ENCODE measurements around the gene RICTOR. TPM values are rescaled to one million over a fixed set of nuclear protein-coding genes. Genes with fewer than 3 reads are reported as not detected.

The RICTOR gene
- total and polyA plus RNA-seq, 9 of the 15 experiments (the other 6 are each of a cell fraction or from before 2014, with no cell fraction given), result 13.9 to 46.6 (median 22.6) TPM

DNA sequence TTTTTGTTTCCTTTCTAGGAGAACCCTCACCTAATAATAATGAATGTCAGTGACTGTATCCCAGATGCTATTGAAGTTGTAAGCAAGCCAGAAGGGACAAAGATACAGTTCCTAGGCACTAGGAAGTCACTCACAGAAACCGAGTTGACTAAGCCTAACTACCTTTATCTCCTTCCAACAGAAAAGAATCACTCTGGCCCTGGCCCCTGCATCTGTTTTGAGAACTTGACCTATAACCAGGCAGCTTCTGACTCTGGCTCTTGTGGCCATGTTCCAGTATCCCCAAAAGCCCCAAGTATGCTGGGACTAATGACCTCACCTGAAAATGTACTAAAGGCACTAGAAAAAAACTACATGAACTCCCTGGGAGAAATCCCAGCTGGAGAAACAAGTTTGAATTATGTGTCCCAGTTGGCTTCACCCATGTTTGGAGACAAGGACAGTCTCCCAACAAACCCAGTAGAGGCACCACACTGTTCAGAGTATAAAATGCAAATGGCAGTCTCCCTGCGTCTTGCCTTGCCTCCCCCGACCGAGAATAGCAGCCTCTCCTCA, 141.3 kb downstream of the RICTOR start:
- H3K4me2 ChIP-seq (ENCODE audit: insufficient read depth, low read length), result peak overlapping the region; percentile 15; the same call in 1 of the 2 replicates
- 0 out of 5 replicates have a peak, but pooled peaks cover 0 to 4% of the 10 kb centered on the region in 2 experiments for H3K27me3 ChIP-seq (ENCODE audit: control insufficient read depth in 2 of 2, insufficient read depth in 2 of 2, low read length in 2 of 2)
- POLR2A ChIA-PET, result interaction anchor here (0.6 to 0.7 kb wide), 2 partner anchors 11 to 471 kb away, joined by 3 to 5 read pairs; no protein-coding TSS in a partner anchor
- H3K9me3 ChIP-seq (replicated peaks; ENCODE audit: control insufficient read depth, insufficient read depth, low read depth, low read length), result no peaks in the 10 kb centered on the region
- peak overlapping the region in 1 of 2 experiments; percentile 12; a peak in 1 of 4 replicates for H3K9ac ChIP-seq (ENCODE audit: insufficient read depth in 1 of 2, low read depth in 2 of 2, low read length in 2 of 2)
- CTCF ChIA-PET (ENCODE audit: low intra/inter-chr PET ratio), result no interaction called here
- ATAC-seq (peak; percentile 74), FAIRE-seq (no peak), DNase-seq (ENCODE audit: extremely low read depth in 1 of 4, low spot score in 3 of 4) (peak in 3 of 4 experiments; percentile 24 to 66 (median 30))
- no TSS peak for BruUV-seq (replicated peaks)
- H3K36me3 ChIP-seq (ENCODE audit: control insufficient read depth, insufficient read depth, low read length), result no peaks in the 10 kb centered on the region
- no peaks in the 10 kb centered on the region for H3K9me1 ChIP-seq (ENCODE audit: control insufficient read depth, insufficient read depth, low read length)
- intact Hi-C loops (cut with micrococcal nuclease) (no loop called here), in situ Hi-C loops (cut with MboI) (no loop called here)
- peaks cover 0 to 8% of the 10 kb centered on the region in 2 experiments; a peak in 2 of 5 replicates for H3K4me1 ChIP-seq (replicated peaks in 1 of 2; ENCODE audit: control insufficient read depth in 2 of 2, insufficient read depth in 2 of 2, low read length in 2 of 2)
- no peak overlapping the region for H3K27ac ChIP-seq (ENCODE audit: extremely low read depth, low read depth, low read length)
- WGBS (ENCODE audit: insufficient coverage, low coverage, missing lambda C conversion rate), result 10% methylated on average over 4 of the region's 4 CpGs
- no peaks in the 10 kb centered on the region for H3K79me2 ChIP-seq (ENCODE audit: control insufficient read depth, insufficient read depth, low read length)
- no peaks in the 10 kb centered on the region for H4K20me1 ChIP-seq (replicated peaks; ENCODE audit: control insufficient read depth, insufficient read depth, low read length)
- no peak overlapping the region for H3K4me3 ChIP-seq
- H2AFZ ChIP-seq (ENCODE audit: low read depth, low read length), result no peak overlapping the region
- peak; percentile 79 for TF ChIP-seq CBFA2T2 (conservative IDR thresholded peaks at IDR 0.05)
- TF ChIP-seq, protein P1, sequence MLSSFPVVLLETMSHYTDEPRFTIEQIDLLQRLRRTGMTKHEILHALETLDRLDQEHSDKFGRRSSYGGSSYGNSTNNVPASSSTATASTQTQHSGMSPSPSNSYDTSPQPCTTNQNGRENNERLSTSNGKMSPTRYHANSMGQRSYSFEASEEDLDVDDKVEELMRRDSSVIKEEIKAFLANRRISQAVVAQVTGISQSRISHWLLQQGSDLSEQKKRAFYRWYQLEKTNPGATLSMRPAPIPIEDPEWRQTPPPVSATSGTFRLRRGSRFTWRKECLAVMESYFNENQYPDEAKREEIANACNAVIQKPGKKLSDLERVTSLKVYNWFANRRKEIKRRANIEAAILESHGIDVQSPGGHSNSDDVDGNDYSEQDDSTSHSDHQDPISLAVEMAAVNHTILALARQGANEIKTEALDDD (IDR thresholded peaks at IDR 0.05), result peak; percentile 91
- peak; percentile 56; the same call in 1 of the 2 replicates for TF ChIP-seq TAL1 (IDR thresholded peaks at IDR 0.05)
- peak; percentile 41 to 61; a peak in 2 of 4 replicates for TF ChIP-seq KDM1A (IDR thresholded peaks at IDR 0.05)
- TF ChIP-seq PREB (CRISPR knock-in tag; IDR thresholded peaks at IDR 0.05), result no peak
- TF ChIP-seq CBFA2T3 (IDR thresholded peaks at IDR 0.05), result peak; percentile 88
- TF ChIP-seq KLF6 (CRISPR knock-in tag; IDR thresholded peaks at IDR 0.05; ENCODE audit: borderline replicate concordance), result no peak
- TF ChIP-seq, protein P2, sequence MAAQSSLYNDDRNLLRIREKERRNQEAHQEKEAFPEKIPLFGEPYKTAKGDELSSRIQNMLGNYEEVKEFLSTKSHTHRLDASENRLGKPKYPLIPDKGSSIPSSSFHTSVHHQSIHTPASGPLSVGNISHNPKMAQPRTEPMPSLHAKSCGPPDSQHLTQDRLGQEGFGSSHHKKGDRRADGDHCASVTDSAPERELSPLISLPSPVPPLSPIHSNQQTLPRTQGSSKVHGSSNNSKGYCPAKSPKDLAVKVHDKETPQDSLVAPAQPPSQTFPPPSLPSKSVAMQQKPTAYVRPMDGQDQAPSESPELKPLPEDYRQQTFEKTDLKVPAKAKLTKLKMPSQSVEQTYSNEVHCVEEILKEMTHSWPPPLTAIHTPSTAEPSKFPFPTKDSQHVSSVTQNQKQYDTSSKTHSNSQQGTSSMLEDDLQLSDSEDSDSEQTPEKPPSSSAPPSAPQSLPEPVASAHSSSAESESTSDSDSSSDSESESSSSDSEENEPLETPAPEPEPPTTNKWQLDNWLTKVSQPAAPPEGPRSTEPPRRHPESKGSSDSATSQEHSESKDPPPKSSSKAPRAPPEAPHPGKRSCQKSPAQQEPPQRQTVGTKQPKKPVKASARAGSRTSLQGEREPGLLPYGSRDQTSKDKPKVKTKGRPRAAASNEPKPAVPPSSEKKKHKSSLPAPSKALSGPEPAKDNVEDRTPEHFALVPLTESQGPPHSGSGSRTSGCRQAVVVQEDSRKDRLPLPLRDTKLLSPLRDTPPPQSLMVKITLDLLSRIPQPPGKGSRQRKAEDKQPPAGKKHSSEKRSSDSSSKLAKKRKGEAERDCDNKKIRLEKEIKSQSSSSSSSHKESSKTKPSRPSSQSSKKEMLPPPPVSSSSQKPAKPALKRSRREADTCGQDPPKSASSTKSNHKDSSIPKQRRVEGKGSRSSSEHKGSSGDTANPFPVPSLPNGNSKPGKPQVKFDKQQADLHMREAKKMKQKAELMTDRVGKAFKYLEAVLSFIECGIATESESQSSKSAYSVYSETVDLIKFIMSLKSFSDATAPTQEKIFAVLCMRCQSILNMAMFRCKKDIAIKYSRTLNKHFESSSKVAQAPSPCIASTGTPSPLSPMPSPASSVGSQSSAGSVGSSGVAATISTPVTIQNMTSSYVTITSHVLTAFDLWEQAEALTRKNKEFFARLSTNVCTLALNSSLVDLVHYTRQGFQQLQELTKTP (IDR thresholded peaks at IDR 0.05; ENCODE audit: low read depth in 1 of 2, partially characterized antibody in 2 of 2), result no peak
- TF ChIP-seq POLR2AphosphoS5 (IDR thresholded peaks at IDR 0.05; ENCODE audit: control insufficient read depth, insufficient read depth, low read depth, low read length), result peak; percentile 64
- peak; percentile 70 for TF ChIP-seq NCOR1 (IDR thresholded peaks at IDR 0.05)
- TF ChIP-seq TEAD4 (IDR thresholded peaks at IDR 0.05; ENCODE audit: low read length), result peak; percentile 68
- no peak for TF ChIP-seq TEAD4 (CRISPR knock-in tag; IDR thresholded peaks at IDR 0.05; ENCODE audit: borderline replicate concordance)
- TF ChIP-seq ATF3 (IDR thresholded peaks at IDR 0.05), result peak; percentile 12; the same call in 1 of the 2 replicates
- TF ChIP-seq ATF3 (CRISPR knock-in tag; conservative IDR thresholded peaks at IDR 0.05), result no peak
- peak; percentile 80 for TF ChIP-seq TCF3 (CRISPR knock-in tag; IDR thresholded peaks at IDR 0.05)
- TF ChIP-seq NFIC (IDR thresholded peaks at IDR 0.05), result peak; percentile 45; the same call in 1 of the 2 replicates
- TF ChIP-seq ARID1B (IDR thresholded peaks at IDR 0.05), result peak; percentile 71
